Activated T-helper 2 cell treated with anti-CD3 and anti-CD28 coated beads, Interferon-gamma antibody, Interleukin-2, Interleukin-4, amounts not matched to agents 10 μg/mL and 5 μg/mL and 100 μg/mL, durations not matched to agents 14 hours and 24 hours and 36 hours (primary cell): Measurements from ENCODE around the gene SLC17A9. TPM values are rescaled to one million over a fixed set of nuclear protein-coding genes. Genes with fewer than 3 reads are reported as not detected.
A peak's percentile ranks its signal among the peaks of the same experiment; 100 is the strongest.

Source experiments
- DNase-seq: peaks from one replicate; pipeline ENCODE4 v3.0.0; 2021; ENCODE audit warnings: low spot score
- H3K27ac Mint-ChIP-seq: one replicate; pipeline ENCODE4 v1.8.0; 2021; ENCODE audit warnings: mixed read lengths
- H3K27me3 Mint-ChIP-seq: one replicate; pipeline ENCODE4 v1.8.0; 2021; ENCODE audit warnings: low read depth, mixed read lengths
- H3K36me3 Mint-ChIP-seq: one replicate; pipeline ENCODE4 v1.8.0; 2021; ENCODE audit warnings: low read depth, mixed read lengths
- H3K4me1 Mint-ChIP-seq: one replicate; pipeline ENCODE4 v1.8.0; 2021; ENCODE audit warnings: low read depth, mixed read lengths
- H3K4me3 Mint-ChIP-seq: one replicate; pipeline ENCODE4 v1.8.0; 2021; ENCODE audit warnings: low read depth, mild to moderate bottlenecking, moderate library complexity, mixed read lengths
- H3K9me3 Mint-ChIP-seq: one replicate; pipeline ENCODE4 v1.8.0; 2021; ENCODE audit warnings: mixed read lengths
- intact Hi-C: fragments of 100-400 bp; cut with micrococcal nuclease; formaldehyde crosslinking; loops from one replicate; pipeline ENCODE4 v1.15.1; 2023
- total RNA-seq: library from RNA; stranded (reverse); gene quantifications from 2 replicates; pipeline ENCODE4 v1.2.3, GENCODE V29; 2022

Gene SLC17A9
- total RNA-seq, 1 donor from 2014 or later, result 21.4 TPM

DNA sequence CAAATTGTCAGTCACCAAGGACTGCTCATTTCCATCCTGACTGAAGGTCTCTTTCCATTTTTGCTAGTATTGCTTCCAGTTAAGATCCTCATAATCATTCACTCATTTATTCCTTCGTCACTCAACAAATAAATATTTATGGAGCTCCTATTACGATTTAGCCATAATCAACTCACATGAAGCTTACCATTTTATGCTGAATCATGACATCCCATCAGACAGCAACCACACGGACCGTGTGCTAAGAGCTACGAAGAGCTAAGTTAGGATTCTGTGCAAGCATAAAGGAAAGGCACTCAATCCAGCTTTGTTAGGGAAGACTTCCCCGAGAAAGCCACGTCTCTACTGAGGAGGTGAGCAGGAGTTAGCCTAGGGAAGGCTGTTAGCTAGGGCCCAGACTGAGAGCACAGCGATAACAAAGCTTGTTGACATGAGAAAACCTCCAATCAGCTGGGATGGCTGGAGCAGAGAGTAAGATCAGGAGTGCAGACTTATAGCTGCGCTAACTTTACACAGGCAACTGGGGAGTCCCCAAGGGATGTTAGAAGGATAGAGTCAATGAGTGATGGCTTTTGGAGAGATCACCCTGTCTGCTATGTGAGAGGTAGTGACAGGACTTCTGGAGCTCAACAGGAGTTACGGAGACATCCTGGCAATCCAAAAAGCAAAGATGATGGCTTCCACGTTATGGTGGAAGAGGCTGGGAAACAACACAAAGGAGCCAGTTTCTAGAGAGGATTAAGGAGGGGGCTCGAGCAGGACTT is 17.1 kb upstream of the SLC17A9 start:
- no peak for DNase-seq
- Mint-ChIP-seq H3K4me3 (no peak overlapping the region), H3K9me3 (no peaks in the 10 kb centered on the region), H3K36me3 (peaks cover 21% of the 10 kb centered on the region), H3K27ac (no peak overlapping the region), H3K27me3 (no peaks in the 10 kb centered on the region), H3K4me1 (peaks cover 27% of the 10 kb centered on the region)
- intact Hi-C loops, result loop anchor here (5.0 kb wide), 1 partner anchor 138 kb away; the partner anchor contains the start of gene MRGBP

DNA sequence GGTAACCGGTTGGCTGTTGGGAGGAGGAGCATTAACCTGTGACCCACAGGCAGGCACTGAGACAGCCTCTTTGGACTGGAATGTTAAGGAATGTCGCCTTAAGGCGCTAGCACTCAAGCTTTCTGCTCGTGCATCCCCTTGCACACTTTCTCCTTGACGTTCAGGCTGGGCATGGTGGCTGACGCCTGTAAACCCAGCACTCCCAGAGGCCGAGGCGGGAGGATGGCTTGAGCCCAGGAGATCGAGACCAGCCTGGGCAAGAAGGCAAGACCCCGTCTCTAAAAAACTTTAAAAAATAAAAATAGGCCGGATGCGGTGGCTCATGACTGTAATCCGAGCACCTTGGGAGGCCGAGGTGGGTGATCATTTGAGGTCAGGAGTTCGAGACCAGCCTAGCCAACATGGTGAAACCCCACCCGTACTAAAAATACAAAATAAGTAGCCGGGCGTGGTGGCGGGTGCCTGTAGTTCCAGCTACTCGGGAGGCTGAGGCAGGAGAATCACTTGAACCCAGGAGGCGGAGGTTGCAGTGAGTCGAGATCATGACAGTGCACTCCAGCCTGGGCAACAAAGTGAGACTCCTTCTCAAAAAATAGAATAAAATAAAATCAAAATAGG is 16.4 kb upstream of the SLC17A9 start:
- H3K4me3 Mint-ChIP-seq, result no peak overlapping the region

DNA sequence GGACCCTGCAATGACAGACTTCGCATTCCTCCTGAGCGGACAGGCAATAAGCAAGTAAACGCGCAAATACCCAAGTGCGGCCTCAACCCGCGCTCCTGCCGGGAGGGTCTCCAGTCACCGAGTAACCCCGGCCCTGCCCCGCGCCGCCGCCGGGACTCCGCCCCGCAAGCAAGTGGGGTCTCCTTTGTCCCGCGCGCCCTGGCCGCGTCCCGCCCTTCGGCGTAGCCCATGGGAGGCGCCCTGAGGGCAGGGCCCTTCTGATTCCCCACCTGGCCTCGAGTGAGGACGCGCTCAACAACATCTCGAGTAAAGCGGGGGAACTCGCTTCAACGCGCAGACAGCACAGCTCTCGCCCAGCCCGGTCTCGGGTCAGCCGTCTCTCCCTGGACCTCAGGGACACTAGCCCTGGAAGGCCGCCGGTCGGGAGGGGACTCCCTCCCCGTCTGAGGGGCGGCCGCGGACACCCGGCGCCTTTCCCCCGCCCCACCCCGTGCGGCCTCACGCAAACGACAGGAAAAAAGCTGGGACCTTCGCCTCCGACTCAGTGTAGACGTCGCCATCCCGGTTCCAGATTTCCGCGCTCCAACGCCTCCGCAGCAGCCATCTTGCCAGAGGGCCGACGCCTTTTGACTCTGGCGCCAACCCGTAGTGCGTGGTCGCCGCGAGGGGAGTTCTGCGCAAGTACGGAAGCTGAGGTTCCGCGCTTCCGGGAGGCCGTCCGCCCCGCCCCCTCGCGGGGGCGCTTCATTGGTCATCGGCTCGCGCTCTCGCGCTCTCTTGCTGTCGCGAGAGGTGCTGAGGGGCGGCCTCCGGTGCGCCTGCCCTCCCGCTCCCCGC is 15.0 kb upstream of the SLC17A9 start:
- H3K27me3 Mint-ChIP-seq, result no peaks in the 10 kb centered on the region
- H3K9me3 Mint-ChIP-seq, result no peaks in the 10 kb centered on the region
- peak overlapping the region; percentile 90 for H3K4me3 Mint-ChIP-seq
- intact Hi-C loops, result loop anchor here (1.0 to 5.0 kb wide), 4 partner anchors 8 to 140 kb away; partner anchors contain the start of gene MRGBP
- H3K27ac Mint-ChIP-seq, result peak overlapping the region; percentile 91
- peaks cover 41% of the 10 kb centered on the region for H3K36me3 Mint-ChIP-seq
- peaks cover 26% of the 10 kb centered on the region for H3K4me1 Mint-ChIP-seq
- DNase-seq, result peak; percentile 97

More for the DNA sequence above, 16.4 kb upstream of the SLC17A9 start:
- peaks cover 27% of the 10 kb centered on the region for H3K36me3 Mint-ChIP-seq
- H3K4me1 Mint-ChIP-seq, result peaks cover 28% of the 10 kb centered on the region
- DNase-seq, result no peak
- no peaks in the 10 kb centered on the region for H3K27me3 Mint-ChIP-seq
- no peaks in the 10 kb centered on the region for H3K9me3 Mint-ChIP-seq
- intact Hi-C loops, result loop anchor here (2.0 to 5.0 kb wide), 2 partner anchors 17 to 139 kb away; partner anchors contain the start of gene MRGBP
- H3K27ac Mint-ChIP-seq, result no peak overlapping the region

DNA sequence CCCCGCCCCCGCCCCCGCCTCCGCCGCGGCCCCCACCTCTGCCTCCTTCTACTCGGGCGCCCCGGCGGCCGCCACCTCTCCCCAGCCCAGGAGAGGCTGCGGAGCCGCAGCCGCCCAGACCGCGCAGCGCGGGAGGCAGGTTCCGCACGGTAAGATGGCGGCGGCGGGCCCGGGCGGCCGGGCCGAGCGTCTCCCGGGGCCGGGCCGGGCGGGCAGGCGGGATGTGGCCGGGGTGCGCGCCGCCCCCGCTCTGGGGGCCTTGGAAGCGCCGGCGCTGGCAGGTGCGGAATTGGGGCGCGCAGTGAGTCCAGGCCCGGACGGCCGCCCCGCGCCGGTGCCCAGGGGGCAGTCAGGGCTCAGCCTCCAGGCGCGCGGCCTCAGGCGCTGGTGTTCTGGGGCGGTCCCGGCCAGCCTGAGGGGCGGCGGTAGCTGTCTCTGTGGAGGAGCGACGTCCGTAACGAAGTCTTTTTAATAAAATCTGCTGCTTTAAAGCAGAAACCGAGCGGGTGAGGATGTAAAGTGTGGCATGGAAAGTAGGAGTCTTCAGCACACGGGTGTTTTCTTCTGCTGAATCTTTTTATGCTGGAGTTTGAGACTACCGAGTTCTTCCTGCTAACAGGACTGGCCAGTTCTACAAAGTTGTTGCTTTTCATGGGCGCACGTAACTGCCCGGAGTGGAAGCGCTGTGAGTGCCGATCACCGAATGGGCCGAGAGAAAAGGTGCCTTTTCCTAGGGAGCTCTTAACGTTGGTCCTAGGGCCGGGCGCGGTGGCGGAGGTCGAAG is 14.2 kb upstream of the SLC17A9 start, which contains the start of gene GID8:
Gene GID8, plus strand, starts transcription at position 43 of the 784 bp plus-strand sequence. CDS start 3,356 bp downstream, outside the sequence.
- no peak for DNase-seq
- H3K27ac Mint-ChIP-seq, result peak within 1 kb of the TSS; percentile 95
- intact Hi-C loops, result loop anchor here (2.0 to 5.0 kb wide), 2 partner anchors 17 to 141 kb away; partner anchors contain the start of gene MRGBP
- peaks cover 49% of the 10 kb centered on the region for H3K36me3 Mint-ChIP-seq
- peaks cover 23% of the 10 kb centered on the region for H3K4me1 Mint-ChIP-seq
- no peaks in the 10 kb centered on the region for H3K9me3 Mint-ChIP-seq
- peak within 1 kb of the TSS; percentile 90 for H3K4me3 Mint-ChIP-seq
- H3K27me3 Mint-ChIP-seq, result no peaks in the 10 kb centered on the region

DNA sequence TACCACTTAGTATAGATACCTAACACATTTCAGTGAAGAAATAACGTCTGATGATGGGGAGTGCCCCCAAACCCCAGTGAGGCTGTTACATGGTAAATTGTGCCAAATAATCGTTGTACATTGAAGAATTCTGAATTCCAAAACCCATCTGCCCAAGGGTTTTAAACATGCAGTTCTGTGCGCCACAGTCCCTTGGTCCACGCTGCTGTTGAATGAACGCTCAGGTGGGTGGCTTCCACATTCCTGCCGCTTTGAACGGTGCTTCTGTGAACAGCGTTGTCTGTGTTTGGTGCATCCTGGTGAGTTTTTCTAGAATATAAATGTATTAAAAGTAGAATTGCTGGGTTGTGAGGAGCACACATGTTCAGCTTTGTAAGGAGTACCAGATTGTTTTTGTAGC is 11.6 kb upstream of the SLC17A9 start:
- peaks cover 72% of the 10 kb centered on the region for H3K36me3 Mint-ChIP-seq
- DNase-seq, result no peak
- H3K9me3 Mint-ChIP-seq, result no peaks in the 10 kb centered on the region
- H3K27ac Mint-ChIP-seq, result no peak overlapping the region
- peaks cover 23% of the 10 kb centered on the region for H3K4me1 Mint-ChIP-seq
- no peaks in the 10 kb centered on the region for H3K27me3 Mint-ChIP-seq
- no peak overlapping the region for H3K4me3 Mint-ChIP-seq
- intact Hi-C loops, result no loop called here

DNA sequence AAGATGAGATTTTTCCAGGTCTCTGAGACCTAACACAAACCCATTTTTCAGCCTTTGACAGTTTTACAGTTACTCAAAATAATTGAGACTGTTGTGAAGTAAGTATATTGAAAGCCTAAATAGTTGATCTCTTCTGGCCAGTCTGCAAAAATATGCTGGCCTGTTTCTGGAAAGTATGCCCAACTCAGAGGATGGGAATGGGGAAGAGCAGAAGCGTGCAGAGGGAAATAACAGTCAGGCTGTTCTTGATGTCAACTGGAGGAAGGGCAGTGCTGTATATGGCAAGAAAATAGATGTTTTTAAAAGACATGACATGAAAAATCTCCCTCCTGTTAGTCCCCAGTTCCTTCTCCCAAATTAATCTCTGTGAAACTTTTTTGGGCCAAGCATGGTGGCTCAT is 10.7 kb upstream of the SLC17A9 start:
- Mint-ChIP-seq H3K4me3 (no peak overlapping the region), H3K36me3 (peaks cover 80% of the 10 kb centered on the region), H3K27ac (no peak overlapping the region), H3K9me3 (no peaks in the 10 kb centered on the region), H3K27me3 (no peaks in the 10 kb centered on the region), H3K4me1 (peaks cover 23% of the 10 kb centered on the region)
- DNase-seq, result no peak
- intact Hi-C loops, result no loop called here

DNA sequence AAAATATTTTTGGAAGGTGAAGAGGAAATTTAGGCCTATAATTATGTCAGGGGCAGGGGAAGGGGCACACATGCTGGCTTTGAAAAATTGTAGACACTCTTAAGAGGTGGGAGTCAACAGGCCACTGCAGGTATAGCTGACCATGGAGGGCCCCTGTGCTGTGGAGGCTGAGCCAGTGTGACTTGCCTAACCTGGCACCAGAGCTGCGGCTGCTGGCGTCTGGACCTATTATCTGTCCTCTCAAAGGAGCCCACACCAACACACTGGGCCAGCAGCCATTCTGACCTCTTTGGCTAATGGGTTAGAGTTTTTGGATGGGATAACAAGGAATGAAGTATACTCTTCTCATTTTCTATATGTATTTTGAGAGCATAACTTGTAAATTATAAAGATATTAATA is 10.1 kb upstream of the SLC17A9 start:
- Mint-ChIP-seq H3K4me1 (peaks cover 20% of the 10 kb centered on the region), H3K36me3 (peaks cover 82% of the 10 kb centered on the region), H3K9me3 (no peaks in the 10 kb centered on the region), H3K27me3 (no peaks in the 10 kb centered on the region), H3K27ac (no peak overlapping the region), H3K4me3 (no peak overlapping the region)
- no peak for DNase-seq
- intact Hi-C loops, result no loop called here

DNA sequence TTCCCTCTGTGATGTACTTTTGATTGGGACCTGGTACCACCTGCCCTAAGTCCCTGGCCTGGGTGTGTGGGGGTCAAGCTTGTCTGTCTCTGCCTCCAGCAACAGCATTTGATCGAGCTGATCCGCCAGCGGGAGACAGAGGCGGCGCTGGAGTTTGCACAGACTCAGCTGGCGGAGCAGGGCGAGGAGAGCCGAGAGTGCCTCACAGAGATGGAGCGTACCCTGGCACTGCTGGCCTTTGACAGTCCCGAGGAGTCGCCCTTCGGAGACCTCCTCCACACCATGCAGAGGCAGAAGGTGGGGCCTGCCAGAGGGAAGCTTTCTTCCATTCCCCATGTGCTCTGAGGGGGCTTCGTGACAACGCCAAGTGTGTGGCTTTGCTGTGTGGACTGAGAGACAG is 9.1 kb upstream of the SLC17A9 start:
- intact Hi-C loops, result no loop called here
- no peak for DNase-seq
- Mint-ChIP-seq H3K4me3 (no peak overlapping the region), H3K9me3 (no peaks in the 10 kb centered on the region), H3K4me1 (peaks cover 20% of the 10 kb centered on the region), H3K27me3 (no peaks in the 10 kb centered on the region), H3K36me3 (peaks cover 89% of the 10 kb centered on the region), H3K27ac (no peak overlapping the region)

DNA sequence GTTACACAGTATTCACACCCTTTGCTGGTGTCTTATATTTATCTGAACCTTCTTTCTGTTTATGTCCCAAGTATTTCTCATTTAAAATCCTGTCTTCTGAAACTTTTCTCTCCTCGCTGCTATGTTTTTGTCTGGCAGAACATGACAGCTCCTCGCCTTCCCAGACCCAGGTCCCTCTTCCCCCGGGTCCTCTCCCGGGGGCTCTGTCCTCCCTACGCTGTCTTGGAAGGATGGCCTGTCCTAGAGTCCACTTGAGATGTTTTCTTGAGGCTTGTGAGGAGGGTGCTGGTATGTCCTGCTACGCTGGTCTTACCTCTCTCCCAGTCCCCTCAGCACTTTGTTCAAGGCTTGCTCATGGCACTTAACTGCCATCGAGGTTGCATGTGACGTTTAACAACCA is 8.3 kb upstream of the SLC17A9 start:
- DNase-seq, result no peak
- Mint-ChIP-seq H3K36me3 (peaks cover 92% of the 10 kb centered on the region), H3K4me1 (peaks cover 17% of the 10 kb centered on the region), H3K27ac (no peak overlapping the region), H3K27me3 (no peaks in the 10 kb centered on the region), H3K9me3 (peaks cover 5% of the 10 kb centered on the region), H3K4me3 (no peak overlapping the region)
- intact Hi-C loops, result no loop called here

DNA sequence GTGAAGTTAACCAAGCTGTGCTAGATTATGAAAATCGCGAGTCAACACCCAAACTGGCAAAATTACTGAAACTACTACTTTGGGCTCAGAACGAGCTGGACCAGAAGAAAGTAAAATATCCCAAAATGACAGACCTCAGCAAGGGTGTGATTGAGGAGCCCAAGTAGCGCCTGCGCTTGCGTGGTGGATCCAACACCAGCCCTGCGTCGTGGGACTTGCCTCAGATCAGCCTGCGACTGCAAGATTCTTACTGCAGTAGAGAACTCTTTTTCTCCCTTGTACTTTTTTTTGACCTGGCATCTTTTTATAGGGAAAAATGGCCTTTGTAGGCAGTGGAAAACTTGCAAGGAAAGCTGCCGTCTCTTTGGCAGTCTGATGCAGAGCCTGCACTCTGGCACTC is 7.8 kb upstream of the SLC17A9 start:
- H3K27ac Mint-ChIP-seq, result no peak overlapping the region
- DNase-seq, result no peak
- intact Hi-C loops, result no loop called here
- H3K27me3 Mint-ChIP-seq, result no peaks in the 10 kb centered on the region
- peaks cover 6% of the 10 kb centered on the region for H3K9me3 Mint-ChIP-seq
- H3K4me3 Mint-ChIP-seq, result no peak overlapping the region
- H3K36me3 Mint-ChIP-seq, result peaks cover 92% of the 10 kb centered on the region
- peaks cover 11% of the 10 kb centered on the region for H3K4me1 Mint-ChIP-seq

DNA sequence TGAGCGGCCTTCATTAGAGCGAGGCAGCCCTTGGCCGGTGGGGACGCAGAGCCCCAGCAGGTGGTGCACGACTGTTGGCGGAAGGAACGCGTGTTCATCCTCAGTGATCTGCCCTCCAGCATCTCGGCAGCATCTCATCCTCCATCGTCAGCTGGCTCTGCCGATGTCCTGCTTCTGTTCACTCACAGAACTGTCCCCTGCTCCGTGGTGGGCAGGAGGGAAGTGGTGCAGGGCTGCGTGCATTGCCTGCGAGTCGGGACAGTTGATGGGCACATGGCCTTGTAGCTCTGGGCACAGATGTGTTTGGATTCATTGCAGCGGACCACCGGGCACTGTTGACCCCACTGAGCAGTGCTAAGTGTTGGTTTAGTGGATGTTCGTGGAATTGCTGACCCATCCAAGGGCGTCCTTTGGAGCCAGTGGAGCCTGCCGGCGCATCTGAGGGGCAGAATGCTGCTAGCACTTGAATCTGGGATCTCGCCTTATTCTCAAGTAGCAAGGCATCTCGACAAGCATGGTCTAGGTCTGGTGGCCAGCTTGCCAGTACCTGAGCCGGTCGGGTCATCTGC is 6.7 kb upstream of the SLC17A9 start:
- Mint-ChIP-seq H3K27ac (no peak overlapping the region), H3K36me3 (peaks cover 97% of the 10 kb centered on the region), H3K27me3 (no peaks in the 10 kb centered on the region), H3K4me1 (peaks cover 6% of the 10 kb centered on the region), H3K9me3 (peaks cover 6% of the 10 kb centered on the region), H3K4me3 (no peak overlapping the region)
- intact Hi-C loops, result no loop called here
- no peak for DNase-seq

DNA sequence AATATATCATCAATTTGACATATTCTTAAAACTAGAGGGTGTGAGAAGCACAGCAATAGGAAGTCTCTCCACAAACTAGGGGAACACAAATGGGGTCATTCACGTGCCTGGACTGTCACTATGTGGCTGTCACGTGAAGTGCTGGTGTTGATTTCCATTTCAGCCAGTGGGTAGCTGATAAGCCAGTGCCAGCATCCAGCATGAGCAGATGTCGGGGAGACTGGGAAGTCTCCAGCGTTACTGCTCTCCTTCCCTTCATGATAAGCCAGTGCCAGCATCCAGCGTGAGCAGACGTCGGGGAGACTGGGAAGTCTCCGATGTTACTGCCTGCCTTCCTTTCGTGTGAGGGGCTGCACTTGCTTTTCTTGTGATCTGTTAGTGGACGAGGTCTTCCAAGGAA is 5.6 kb upstream of the SLC17A9 start:
- Mint-ChIP-seq H3K9me3 (peaks cover 6% of the 10 kb centered on the region), H3K27me3 (no peaks in the 10 kb centered on the region), H3K4me1 (peaks cover 4% of the 10 kb centered on the region), H3K4me3 (no peak overlapping the region), H3K27ac (no peak overlapping the region), H3K36me3 (peaks cover 93% of the 10 kb centered on the region)
- intact Hi-C loops, result no loop called here
- no peak for DNase-seq
